A673 (cell line): ENCODE measurements around the gene RPUSD2.

Experiments
- EZH2 ChIP-seq: fragments of 200-600 bp; sonication (generic); IDR thresholded peaks from 2 replicates; pipeline ENCODE4 v1.6.1; 2017; ENCODE audit warnings: borderline replicate concordance, low read depth, mild to moderate bottlenecking, mixed read lengths, antibody characterized with exemption, low read length; ENCODE audit not compliant: poor library complexity, severe bottlenecking
- TF ChIP-seq, protein P1 (sequence below): fragments of 300-800, 200-600 bp; sonication (generic); conservative IDR thresholded peaks from 2 replicates; pipeline ENCODE4 v1.5.1; 2017; ENCODE audit warnings: low read depth, mild to moderate bottlenecking, antibody characterized with exemption, low read length, moderate library complexity, mixed read lengths

- TF ChIP-seq, protein P1, sequence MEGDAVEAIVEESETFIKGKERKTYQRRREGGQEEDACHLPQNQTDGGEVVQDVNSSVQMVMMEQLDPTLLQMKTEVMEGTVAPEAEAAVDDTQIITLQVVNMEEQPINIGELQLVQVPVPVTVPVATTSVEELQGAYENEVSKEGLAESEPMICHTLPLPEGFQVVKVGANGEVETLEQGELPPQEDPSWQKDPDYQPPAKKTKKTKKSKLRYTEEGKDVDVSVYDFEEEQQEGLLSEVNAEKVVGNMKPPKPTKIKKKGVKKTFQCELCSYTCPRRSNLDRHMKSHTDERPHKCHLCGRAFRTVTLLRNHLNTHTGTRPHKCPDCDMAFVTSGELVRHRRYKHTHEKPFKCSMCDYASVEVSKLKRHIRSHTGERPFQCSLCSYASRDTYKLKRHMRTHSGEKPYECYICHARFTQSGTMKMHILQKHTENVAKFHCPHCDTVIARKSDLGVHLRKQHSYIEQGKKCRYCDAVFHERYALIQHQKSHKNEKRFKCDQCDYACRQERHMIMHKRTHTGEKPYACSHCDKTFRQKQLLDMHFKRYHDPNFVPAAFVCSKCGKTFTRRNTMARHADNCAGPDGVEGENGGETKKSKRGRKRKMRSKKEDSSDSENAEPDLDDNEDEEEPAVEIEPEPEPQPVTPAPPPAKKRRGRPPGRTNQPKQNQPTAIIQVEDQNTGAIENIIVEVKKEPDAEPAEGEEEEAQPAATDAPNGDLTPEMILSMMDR, result no peak
- TF ChIP-seq EZH2, result no peak
These were observed 13.2 kb upstream of the RPUSD2 start for GRCh38 chr15:40555876-40556275.
